HepG2 (cell line): Measurements from ENCODE around the gene VAPA. TPM values are rescaled to one million over a fixed set of nuclear protein-coding genes. Genes with fewer than 3 reads are reported as not detected.

Experiments
- ARNT ChIP-seq: fragments of 450-650 bp; IDR thresholded peaks from 2 replicates; pipeline ENCODE4 v1.6.1; 2017
- MEIS2 ChIP-seq: sonication (generic); formaldehyde crosslinking; IDR thresholded peaks from 2 replicates; pipeline ENCODE4 v1.9.0; 2021; ENCODE audit warnings: mild to moderate bottlenecking, missing genetic modification reagents
- PAWR ChIP-seq: sonication (generic); formaldehyde crosslinking; IDR thresholded peaks from 2 replicates; pipeline ENCODE4 v1.4.0; 2020; ENCODE audit warnings: missing genetic modification reagents, mild to moderate bottlenecking, borderline replicate concordance
- REPIN1 ChIP-seq: sonication (generic); formaldehyde crosslinking; IDR thresholded peaks from 2 replicates; pipeline ENCODE4 v1.8.0; 2022; ENCODE audit warnings: missing genetic modification reagents, low read depth, mild to moderate bottlenecking, borderline replicate concordance
- RFX3 ChIP-seq: IDR thresholded peaks from 2 replicates; pipeline ENCODE4 v1.6.1; 2016; ENCODE audit warnings: missing biosample characterization, missing genetic modification reagents
- ZBTB20 ChIP-seq: sonication (generic); formaldehyde crosslinking; IDR thresholded peaks from 2 replicates; pipeline ENCODE4 v1.8.1; 2023; ENCODE audit warnings: missing genetic modification reagents, low read depth, mild to moderate bottlenecking, borderline replicate concordance
- ZBTB42 ChIP-seq: sonication (generic); formaldehyde crosslinking; IDR thresholded peaks from 2 replicates; pipeline ENCODE4 v1.5.0; 2020; ENCODE audit warnings: mild to moderate bottlenecking, missing genetic modification reagents
- ZC3H13 ChIP-seq: sonication (generic); formaldehyde crosslinking; IDR thresholded peaks from 2 replicates; pipeline ENCODE4 v1.8.1; 2023; ENCODE audit warnings: mild to moderate bottlenecking, missing genetic modification reagents, moderate library complexity
- ZFP36L2 ChIP-seq: sonication (generic); formaldehyde crosslinking; IDR thresholded peaks from 2 replicates; pipeline ENCODE4 v1.4.0; 2020; ENCODE audit warnings: missing genetic modification reagents
- ZFY ChIP-seq: sonication (generic); formaldehyde crosslinking; IDR thresholded peaks from 2 replicates; pipeline ENCODE4 v1.4.0; 2020; ENCODE audit warnings: missing genetic modification reagents
- ZNF12 ChIP-seq: sonication (generic); formaldehyde crosslinking; IDR thresholded peaks from 2 replicates; pipeline ENCODE4 v1.5.0; 2020; ENCODE audit warnings: missing genetic modification reagents
- ZNF317 ChIP-seq: sonication (generic); formaldehyde crosslinking; IDR thresholded peaks from 2 replicates; pipeline ENCODE4 v1.5.0; 2020; ENCODE audit warnings: mild to moderate bottlenecking, missing genetic modification reagents
- ZNF709 ChIP-seq: sonication (generic); formaldehyde crosslinking; IDR thresholded peaks from 2 replicates; pipeline ENCODE4 v1.5.0; 2020; ENCODE audit warnings: mild to moderate bottlenecking, missing genetic modification reagents
- ZNF878 ChIP-seq: sonication (generic); formaldehyde crosslinking; IDR thresholded peaks from 2 replicates; pipeline ENCODE4 v1.8.1; 2023; ENCODE audit warnings: mild to moderate bottlenecking, missing genetic modification reagents, moderate library complexity
- polyA plus RNA-seq, 8 experiments: library from polyadenylated mRNA; depleted of rRNA in 3 of 8; stranded (reverse) in 7 of 8; unstranded in 1 of 8; fragments of >200 nt; fragmentation: Illumina TruSeq in 4 of 8; extraction: Trizol in 4 of 8; gene quantifications; 2 replicates each; pipeline versions ENCODE4 v1.2.1 to v1.2.3, GENCODE V29; 2011 to 2016; ENCODE audit warnings: low read depth in 4 of 8, missing spikeins in 1 of 8, mixed read lengths in 1 of 8; ENCODE audit not compliant: insufficient read depth in 1 of 8
- total RNA-seq, 5 experiments: library from RNA; depleted of rRNA; stranded (reverse); fragments of >200 nt; fragmentation: Illumina TruSeq; extraction: Trizol; gene quantifications; 2 replicates each; pipeline ENCODE4 v1.2.3, GENCODE V29; 2016; ENCODE audit warnings: low read depth in 1 of 5
- TF ChIP-seq, protein P1 (sequence below): sonication (generic); formaldehyde crosslinking; IDR thresholded peaks from 2 replicates; pipeline ENCODE4 v1.4.0; 2020; ENCODE audit warnings: missing genetic modification reagents, mild to moderate bottlenecking, borderline replicate concordance
- TF ChIP-seq, protein P2 (sequence below): sonication (generic); formaldehyde crosslinking; IDR thresholded peaks from 2 replicates; pipeline ENCODE4 v1.4.0; 2020; ENCODE audit warnings: missing genetic modification reagents
- TF ChIP-seq, protein P3 (sequence below): sonication (generic); formaldehyde crosslinking; IDR thresholded peaks from 2 replicates; pipeline ENCODE4 v1.4.0; 2020; ENCODE audit warnings: mild to moderate bottlenecking, missing genetic modification reagents
- TF ChIP-seq, protein P4 (sequence below): sonication (generic); formaldehyde crosslinking; IDR thresholded peaks from 2 replicates; pipeline ENCODE4 v1.4.0; 2020; ENCODE audit warnings: missing genetic modification reagents; ENCODE audit errors: not compliant biosample characterization
- TF ChIP-seq, protein P5 (sequence below): sonication (generic); IDR thresholded peaks from 2 replicates; pipeline ENCODE4 v1.6.1; 2016; ENCODE audit warnings: low read depth, borderline replicate concordance
- TF ChIP-seq, protein P6 (sequence below): sonication (generic); formaldehyde crosslinking; IDR thresholded peaks from 2 replicates; pipeline ENCODE4 v1.8.0; 2022; ENCODE audit warnings: mild to moderate bottlenecking, missing genetic modification reagents; ENCODE audit not compliant: insufficient replicate concordance
- TF ChIP-seq, protein P7 (sequence below): IDR thresholded peaks from 2 replicates; pipeline ENCODE4 v1.6.1; 2016; ENCODE audit warnings: mild to moderate bottlenecking

VAPA gene
- total and polyA plus RNA-seq, 2 of the 13 experiments (the other 11 are each of a cell fraction or from before 2014, with no cell fraction given), result 167 to 294 TPM

DNA sequence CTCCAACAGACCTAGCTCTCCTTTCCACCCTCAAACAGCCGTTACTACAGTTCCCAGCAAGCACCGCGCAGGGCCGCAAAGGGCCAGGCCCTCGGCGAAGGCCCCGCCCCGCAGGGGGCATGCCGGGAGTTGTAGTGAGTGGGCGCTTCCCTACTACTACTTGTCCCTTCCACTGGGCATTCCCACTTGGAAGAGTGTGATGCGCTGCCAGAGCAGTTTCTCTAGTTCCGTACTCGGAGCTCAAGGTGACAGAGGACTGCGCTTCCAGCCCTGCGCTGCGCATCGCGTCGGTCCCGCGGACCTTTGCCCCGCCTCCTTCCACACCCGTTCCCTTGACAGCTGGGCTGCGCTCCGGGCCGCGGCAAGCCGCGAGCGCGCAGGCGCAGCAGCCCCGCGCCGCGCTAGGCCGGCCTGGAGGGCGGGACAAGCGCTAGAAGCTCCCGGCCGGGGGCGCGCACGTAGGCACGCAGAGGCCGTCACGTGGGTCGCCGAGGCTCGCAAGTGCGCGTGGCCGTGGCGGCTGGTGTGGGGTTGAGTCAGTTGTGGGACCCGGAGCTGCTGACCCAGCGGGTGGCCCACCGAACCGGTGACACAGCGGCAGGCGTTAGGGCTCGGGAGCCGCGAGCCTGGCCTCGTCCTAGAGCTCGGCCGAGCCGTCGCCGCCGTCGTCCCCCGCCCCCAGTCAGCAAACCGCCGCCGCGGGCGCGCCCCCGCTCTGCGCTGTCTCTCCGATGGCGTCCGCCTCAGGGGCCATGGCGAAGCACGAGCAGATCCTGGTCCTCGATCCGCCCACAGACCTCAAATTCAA, at the start of gene VAPA (continued):
- TF ChIP-seq PAWR (CRISPR knock-in tag) (no peak), ARNT (no peak), ZNF878 (CRISPR knock-in tag) (no peak), ZNF12 (CRISPR knock-in tag) (peak; percentile 23; the same call in 1 of the 2 replicates), ZNF317 (CRISPR knock-in tag) (no peak), ZC3H13 (peak; percentile 64; the same call in 1 of the 2 replicates), RFX3 (CRISPR knock-in tag) (no peak), ZBTB42 (CRISPR knock-in tag) (no peak), ZNF709 (CRISPR knock-in tag) (0 out of 2 replicates have a peak, but pooled peaks have one; percentile 18), ZBTB20 (CRISPR knock-in tag) (no peak), ZFY (CRISPR knock-in tag) (peak; percentile 81), MEIS2 (CRISPR knock-in tag) (peak; percentile 72), ZFP36L2 (CRISPR knock-in tag) (no peak), REPIN1 (CRISPR knock-in tag) (0 out of 2 replicates have a peak, but pooled peaks have one; percentile 53)
- TF ChIP-seq, protein P1, sequence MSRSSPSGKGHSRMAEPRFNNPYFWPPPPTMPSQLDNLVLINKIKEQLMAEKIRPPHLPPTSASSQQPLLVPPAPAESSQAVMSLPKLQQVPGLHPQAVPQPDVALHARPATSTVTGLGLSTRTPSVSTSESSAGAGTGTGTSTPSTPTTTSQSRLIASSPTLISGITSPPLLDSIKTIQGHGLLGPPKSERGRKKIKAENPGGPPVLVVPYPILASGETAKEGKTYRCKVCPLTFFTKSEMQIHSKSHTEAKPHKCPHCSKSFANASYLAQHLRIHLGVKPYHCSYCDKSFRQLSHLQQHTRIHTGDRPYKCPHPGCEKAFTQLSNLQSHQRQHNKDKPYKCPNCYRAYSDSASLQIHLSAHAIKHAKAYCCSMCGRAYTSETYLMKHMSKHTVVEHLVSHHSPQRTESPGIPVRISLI (CRISPR knock-in tag), result peak; percentile 41; the same call in 1 of the 2 replicates
- TF ChIP-seq, protein P2, sequence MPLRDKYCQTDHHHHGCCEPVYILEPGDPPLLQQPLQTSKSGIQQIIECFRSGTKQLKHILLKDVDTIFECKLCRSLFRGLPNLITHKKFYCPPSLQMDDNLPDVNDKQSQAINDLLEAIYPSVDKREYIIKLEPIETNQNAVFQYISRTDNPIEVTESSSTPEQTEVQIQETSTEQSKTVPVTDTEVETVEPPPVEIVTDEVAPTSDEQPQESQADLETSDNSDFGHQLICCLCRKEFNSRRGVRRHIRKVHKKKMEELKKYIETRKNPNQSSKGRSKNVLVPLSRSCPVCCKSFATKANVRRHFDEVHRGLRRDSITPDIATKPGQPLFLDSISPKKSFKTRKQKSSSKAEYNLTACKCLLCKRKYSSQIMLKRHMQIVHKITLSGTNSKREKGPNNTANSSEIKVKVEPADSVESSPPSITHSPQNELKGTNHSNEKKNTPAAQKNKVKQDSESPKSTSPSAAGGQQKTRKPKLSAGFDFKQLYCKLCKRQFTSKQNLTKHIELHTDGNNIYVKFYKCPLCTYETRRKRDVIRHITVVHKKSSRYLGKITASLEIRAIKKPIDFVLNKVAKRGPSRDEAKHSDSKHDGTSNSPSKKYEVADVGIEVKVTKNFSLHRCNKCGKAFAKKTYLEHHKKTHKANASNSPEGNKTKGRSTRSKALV (CRISPR knock-in tag), result no peak
- TF ChIP-seq, protein P3, sequence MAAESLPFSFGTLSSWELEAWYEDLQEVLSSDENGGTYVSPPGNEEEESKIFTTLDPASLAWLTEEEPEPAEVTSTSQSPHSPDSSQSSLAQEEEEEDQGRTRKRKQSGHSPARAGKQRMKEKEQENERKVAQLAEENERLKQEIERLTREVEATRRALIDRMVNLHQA, result no peak
- TF ChIP-seq, protein P4, sequence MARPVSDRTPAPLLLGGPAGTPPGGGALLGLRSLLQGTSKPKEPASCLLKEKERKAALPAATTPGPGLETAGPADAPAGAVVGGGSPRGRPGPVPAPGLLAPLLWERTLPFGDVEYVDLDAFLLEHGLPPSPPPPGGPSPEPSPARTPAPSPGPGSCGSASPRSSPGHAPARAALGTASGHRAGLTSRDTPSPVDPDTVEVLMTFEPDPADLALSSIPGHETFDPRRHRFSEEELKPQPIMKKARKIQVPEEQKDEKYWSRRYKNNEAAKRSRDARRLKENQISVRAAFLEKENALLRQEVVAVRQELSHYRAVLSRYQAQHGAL (CRISPR knock-in tag), result no peak
- TF ChIP-seq, protein P5, sequence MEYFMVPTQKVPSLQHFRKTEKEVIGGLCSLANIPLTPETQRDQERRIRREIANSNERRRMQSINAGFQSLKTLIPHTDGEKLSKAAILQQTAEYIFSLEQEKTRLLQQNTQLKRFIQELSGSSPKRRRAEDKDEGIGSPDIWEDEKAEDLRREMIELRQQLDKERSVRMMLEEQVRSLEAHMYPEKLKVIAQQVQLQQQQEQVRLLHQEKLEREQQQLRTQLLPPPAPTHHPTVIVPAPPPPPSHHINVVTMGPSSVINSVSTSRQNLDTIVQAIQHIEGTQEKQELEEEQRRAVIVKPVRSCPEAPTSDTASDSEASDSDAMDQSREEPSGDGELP, result peak; percentile 58; the same call in 1 of the 2 replicates
- TF ChIP-seq, protein P6, sequence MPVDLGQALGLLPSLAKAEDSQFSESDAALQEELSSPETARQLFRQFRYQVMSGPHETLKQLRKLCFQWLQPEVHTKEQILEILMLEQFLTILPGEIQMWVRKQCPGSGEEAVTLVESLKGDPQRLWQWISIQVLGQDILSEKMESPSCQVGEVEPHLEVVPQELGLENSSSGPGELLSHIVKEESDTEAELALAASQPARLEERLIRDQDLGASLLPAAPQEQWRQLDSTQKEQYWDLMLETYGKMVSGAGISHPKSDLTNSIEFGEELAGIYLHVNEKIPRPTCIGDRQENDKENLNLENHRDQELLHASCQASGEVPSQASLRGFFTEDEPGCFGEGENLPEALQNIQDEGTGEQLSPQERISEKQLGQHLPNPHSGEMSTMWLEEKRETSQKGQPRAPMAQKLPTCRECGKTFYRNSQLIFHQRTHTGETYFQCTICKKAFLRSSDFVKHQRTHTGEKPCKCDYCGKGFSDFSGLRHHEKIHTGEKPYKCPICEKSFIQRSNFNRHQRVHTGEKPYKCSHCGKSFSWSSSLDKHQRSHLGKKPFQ (CRISPR knock-in tag), result no peak
- TF ChIP-seq, protein P7, sequence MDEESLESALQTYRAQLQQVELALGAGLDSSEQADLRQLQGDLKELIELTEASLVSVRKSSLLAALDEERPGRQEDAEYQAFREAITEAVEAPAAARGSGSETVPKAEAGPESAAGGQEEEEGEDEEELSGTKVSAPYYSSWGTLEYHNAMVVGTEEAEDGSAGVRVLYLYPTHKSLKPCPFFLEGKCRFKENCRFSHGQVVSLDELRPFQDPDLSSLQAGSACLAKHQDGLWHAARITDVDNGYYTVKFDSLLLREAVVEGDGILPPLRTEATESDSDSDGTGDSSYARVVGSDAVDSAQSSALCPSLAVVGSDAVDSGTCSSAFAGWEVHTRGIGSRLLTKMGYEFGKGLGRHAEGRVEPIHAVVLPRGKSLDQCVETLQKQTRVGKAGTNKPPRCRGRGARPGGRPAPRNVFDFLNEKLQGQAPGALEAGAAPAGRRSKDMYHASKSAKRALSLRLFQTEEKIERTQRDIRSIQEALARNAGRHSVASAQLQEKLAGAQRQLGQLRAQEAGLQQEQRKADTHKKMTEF (CRISPR knock-in tag), result peak; percentile 58; the same call in 1 of the 2 replicates
